HG02763 (cell line): ENCODE data around the gene LIN7C.

Source experiments
- ATAC-seq: cut with Tn5 transposase; IDR thresholded peaks from one replicate; pipeline ENCODE4 v1.9.1; 2021; ENCODE audit warnings: mild to moderate bottlenecking, moderate library complexity; ENCODE audit not compliant: unreplicated experiment

The LIN7C gene

DNA sequence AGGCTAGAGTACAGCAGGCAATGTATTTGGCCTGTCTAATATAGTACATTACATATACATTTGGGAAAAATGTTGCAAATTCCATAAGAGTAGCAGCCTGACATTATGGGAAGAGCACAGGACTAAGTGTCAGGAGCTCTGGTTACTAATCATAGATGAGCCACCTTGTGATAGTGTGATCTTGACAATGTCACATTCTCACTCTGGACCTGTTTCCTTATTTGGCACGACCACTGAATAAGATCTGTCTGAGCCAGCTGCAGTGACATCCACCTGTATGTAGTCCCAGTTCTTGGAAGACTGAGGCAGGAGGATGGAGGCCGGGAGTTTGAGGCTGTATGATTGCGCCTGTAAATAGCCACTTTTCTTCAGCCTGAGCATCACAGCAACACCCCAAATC, 5.7 kb upstream of the LIN7C start:
- ATAC-seq, result no peak

DNA sequence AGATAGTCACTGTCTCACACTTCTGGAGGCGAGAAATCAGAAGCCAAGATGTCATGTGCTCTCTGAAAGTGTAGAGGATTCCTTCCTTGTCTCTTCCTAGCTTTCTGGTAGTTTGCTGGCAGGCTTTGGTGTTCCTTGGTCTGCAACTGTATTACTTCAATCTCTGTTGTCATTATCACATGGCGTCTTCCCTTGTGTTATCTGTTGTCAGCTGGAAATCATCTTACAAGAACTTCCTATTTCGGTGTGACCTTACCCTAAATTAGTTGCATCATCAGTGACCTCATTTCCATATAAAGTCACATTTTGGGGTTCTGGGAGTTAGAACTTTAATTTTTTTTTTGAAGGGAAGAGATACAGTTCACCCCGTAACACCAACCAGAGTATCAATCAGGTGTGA, 3.3 kb upstream of the LIN7C start:
- no peak for ATAC-seq

DNA sequence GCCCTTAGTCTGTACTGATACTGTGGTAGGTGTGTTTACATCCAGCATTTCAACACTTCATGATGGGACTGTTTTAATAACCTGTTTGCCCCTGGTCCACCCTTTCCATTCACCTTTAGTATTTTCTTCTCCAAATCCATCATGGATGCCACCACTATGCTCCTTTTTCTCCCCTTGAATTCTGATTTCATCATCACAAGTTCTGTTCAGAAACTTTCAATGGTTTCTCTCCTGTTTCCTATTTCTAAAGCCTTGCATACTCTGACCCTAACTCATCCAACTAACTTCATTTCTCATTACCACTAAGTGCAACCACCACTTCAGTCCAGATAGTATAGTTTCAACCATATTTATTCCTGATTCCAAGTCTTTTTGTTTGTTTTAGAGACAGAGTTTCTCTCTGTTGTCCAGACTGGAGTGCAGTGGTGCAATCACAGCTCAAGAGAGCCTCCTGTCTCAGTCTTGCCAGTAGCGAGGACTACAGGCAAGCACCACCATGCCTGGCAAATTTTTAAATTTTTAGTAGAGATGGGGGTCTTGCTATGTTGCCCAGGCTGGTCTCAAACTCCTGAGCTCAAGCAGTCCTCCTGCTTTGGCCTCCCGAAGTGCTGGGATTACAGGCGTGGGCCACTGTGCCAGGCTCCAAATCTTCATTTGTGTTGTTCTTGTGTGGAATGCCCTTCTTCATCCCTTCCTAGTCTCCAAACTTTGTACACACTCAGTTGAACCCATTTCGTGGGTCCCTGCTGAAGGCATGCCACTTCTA, 1.2 kb upstream of the LIN7C start:
- ATAC-seq, result no peak

DNA sequence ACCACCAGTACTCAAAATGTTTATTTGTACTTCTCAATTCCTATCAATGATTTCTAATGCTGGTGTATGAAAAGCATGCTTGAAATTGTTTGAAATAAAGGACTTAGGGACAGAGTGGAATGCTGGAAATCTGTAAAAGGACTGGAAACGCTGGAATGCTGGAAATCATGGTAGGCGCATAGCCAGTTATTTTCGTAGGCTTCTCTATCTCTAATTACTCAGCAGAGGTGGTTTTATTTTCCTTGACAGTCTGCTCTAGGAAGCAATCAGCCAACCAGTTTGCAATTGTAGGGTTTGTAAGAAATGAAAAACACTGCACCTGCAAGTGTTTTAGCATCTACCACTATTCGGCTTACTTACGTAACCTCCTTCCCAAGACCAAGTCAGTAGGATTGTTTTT, 788 bp downstream of the LIN7C start:
- ATAC-seq, result no peak

DNA sequence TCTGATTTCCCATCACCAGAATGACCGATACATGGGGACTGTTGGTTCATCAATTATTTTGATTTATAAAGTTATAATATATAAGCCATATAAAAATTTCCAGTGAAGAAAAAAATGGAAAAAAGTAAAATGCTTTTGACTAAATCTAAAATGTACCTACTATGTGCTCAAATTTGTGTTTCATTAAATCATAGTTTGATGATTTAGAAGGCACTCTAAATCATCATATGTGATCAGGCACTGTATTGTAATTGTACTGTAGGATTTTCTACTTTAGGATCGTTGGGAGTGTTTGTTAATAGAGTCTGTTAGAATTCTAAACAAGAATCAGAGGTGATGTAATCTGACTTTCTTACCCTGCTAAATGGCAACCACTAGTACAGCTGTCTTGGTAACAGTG, 2.4 kb downstream of the LIN7C start:
- ATAC-seq, result no peak

DNA sequence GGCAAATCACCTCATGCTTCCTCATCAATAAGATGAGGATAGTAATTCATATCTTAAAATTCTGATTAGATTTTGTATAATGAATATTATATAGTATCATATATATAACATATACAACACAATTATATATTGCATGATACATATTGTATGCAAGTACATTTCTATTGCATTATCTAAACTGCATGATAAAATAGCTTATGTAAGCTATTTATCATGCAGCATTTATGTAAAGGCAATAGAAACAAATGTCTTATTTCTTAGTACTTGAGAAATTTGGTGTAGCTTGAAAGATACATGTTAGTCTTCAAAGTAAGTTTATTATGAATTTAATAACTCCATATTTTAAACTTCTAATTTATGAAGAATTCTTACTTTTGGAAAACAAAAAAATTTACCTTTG, 5.5 kb downstream of the LIN7C start:
- no peak for ATAC-seq

DNA sequence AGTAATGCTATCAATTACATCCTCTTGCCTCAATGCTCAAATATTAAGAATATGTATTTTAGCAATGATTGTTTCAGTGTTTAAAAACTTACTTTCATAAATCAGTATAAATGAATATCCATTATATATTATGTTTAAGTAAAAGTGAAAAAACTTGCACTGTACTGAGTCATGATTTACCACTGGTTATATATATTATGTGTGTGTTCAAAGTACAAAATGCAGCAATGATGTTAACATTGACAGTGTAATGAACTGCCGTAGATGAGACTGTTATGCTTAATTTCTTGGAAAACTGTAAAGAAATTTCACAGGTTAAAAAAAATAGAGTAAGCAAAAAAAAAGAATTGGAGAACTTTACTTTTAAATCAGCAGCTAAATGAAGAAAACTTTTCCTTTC, 8.7 kb downstream of the LIN7C start:
- ATAC-seq, result no peak

DNA sequence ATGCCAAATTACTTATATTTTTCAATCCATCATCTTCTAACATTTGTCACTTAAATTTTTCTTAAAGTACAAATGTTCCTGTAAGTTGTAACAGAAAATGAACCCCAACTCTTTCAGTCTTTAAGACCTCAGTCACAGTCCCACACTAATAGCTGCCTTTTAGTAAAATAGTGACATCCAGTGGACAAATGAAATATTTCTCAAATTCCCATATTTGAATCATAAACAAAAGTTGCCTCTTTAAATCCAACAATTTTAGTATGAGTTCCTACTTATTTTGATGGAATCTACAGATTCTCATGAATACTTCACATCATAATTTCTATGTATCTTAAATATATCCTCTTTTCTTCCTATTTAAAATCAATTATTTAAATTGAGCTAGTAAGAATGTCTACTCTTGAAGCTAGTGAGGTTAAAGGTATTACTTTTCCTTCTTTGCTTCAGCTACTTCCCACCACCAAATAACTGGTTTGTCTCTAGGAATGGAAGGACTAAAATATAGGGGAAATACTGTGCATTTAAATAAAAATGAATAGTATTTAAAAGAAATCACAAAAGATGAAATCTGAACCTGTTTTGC, 9.2 kb downstream of the LIN7C start:
- peak; percentile 67 for ATAC-seq

DNA sequence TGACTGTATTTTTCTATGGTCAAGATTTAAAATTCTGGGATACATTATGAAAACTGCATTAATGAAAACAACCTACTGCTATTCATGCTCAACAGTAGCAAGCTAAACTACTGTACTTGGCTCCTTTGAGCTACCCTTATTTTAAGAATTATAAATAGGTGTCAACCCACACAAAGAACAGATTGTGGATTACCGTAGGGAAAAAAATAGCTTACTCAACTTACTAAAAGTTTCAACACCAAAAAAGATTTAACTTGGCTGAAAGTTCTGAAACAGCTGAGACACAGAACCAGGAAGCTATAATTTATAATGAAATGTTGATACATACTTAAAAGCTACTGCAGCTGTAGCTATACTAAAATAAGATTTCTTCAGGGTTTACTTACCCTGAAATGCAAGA, 10.1 kb downstream of the LIN7C start:
- ATAC-seq, result no peak

DNA sequence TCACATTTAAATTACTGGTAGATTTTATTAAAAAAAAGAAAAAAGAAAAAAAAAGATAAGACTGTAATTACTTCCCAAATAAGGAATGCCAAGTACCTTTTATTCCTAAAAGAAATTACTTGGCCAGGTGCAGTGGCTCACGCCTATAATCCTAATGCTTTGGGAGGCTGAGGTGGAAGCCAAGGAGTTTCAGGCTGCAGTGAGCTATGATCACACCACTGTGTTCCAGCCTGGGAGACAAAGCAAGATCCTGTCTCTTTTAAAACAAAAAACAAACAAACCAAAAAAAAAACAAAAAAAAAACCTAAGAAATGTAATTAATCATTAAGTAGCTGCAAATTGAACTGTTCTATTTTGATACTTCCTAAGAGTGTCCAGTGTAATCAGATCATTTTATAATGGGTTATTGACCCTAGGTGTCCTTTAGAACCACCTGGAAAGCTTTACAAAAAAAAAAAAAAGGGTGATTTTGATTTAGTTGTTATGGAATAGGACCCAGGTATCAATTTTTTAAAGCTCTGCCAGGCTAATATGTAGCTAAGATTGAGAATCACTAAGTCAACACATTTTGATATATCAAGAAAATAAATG, 10.8 kb downstream of the LIN7C start:
- ATAC-seq, result no peak

DNA sequence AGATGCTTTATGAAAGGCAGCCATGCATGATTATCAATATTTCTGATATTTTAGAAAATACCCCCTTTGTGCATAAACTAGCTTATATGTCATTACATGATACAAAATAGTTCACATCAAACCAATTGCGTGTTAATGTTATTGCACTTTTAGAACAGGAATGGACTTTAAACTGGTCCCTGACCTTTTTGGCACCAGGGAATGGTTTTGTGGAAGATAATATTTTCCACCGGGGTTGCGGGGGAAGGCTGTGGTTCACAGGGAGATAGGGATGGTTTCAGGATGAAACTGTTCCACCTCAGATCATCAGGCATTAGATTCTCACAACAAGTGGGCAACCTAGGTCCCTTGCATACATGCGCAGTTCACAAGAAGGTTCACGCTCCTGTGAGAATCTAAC, 17.5 kb downstream of the LIN7C start:
- ATAC-seq, result no peak

DNA sequence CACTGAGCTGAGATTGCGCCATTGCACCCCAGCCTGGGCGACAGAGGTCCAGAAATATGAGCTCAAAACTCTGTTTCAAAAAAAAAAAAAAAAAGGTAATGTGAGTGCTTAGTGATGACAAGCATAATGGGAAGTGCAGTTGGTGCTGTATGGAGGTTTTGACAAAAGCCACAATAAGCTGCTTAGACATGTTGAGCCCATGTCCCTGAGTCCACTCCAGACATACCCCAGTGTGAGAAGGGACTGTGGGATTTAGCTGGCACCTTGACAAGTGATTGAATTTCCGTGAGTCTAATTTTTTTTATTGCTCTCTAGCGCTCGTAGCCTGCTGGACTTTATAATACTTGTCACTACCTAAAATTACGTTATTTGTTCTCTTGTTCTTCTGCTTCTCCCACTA, 18.9 kb downstream of the LIN7C start:
- no peak for ATAC-seq

DNA sequence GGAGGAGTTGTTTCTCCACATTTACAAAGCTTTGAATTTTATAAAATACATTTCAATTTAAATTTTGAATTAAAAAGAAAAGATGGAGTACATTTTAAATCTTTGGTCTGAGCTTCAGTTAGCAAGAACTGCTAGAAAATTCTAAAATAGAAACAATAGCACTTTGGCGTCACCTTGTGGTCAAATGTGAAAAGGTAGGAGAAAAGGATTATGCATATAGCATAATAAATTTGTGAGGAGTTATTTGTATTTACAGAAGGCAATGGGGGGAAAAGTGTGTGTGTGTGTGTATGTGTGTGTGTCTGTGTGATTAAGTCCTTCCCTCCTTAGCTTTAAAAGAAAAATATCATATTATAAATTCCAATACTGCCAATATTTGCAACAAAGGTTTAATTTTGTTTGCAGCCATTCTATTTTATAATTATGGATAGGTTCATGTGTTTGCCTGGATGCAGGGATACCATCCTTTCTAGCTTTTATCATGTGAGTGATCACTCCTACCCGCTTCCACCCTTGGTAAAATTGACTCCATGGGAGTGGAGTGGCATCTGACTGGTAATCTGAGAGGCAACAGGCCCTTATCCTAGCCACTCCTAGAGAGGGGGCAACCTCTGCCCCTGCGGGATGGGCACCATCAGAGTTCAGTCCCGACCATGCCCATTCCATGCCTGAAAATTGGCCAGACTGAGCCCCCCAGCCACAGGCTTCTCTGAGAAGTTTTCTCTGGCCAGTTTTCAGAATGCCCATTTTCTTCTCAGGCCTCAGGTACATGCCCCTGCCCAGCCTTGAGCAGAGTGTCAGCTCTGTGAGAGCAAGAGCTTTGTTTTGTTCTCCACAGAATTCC, 20.4 kb downstream of the LIN7C start:
- ATAC-seq, result no peak

DNA sequence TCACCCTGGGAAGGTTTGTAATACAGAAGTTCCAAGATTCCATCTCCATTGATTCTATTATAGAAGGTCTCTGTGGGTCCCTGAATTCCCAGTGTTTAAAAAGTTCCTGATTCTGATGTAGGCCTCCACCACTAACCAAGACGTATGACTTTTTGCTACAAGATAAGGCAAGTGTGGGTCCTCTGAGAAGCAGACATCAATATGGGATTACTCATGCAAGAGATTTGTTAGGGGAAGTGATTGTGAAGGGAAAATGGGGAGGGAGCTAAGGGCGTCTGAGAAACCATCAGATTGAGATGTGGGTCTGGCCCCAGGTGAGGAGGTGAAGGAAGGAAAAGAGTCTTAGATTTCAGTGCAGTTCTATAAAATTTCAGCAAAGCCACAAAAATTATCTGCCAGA, 23.8 kb downstream of the LIN7C start:
- no peak for ATAC-seq

DNA sequence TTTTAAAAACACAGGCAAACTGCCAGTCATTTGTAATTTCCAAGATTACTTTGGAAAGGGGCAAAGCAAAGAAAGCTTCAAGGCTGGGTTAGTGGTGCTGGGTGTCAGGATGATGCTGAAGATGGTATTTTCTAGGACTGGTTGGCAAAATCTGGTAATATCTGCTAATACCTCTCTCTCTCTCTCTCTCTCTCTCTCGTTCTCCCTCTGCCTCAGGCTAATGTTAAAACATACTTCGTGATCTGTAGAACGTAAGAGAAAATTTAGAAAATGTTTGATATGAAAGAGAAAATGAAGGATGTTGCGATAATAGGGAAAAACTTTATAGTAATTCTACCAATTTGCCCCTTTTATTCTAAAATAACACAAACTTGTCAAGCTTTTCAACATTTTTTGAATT, 24.6 kb downstream of the LIN7C start:
- ATAC-seq, result no peak

DNA sequence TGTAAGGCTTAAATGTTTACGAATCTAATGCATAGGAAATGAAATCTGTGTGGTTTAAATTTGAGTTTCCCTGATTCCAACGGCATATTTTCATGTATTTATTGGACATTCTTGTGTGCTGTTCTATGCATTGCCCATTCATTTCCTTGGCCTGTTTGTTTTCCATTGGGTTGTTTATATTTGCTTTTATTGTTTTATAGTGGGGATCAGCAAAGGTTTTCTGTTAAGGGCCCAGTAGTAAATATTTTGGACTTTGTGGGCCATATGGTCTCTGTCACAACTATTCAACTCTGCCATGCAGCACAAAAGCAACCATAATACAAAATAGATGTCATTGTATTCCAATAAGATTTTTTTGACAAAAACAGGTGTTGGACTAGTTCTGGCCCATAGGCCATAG, 28.7 kb downstream of the LIN7C start:
- ATAC-seq, result no peak

DNA sequence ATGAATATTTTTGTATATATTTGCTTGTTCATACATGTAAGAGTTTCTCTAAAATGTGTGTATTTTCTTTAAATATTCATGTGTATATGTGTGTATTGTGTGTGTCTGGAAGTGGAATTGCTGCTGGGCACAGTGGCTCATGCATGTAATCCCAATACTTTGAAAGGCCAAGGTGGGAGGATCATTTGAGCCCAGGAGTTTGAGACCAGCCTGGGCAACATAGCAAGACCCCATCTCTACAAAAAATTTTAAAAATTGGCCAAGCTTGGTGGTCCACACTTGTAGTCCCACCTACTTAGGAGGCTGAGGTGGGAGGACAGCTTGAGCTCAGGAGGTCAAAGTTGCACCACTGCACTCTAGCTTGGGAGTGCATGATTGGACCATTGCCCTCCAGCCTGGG, 29.3 kb downstream of the LIN7C start:
- ATAC-seq, result no peak

DNA sequence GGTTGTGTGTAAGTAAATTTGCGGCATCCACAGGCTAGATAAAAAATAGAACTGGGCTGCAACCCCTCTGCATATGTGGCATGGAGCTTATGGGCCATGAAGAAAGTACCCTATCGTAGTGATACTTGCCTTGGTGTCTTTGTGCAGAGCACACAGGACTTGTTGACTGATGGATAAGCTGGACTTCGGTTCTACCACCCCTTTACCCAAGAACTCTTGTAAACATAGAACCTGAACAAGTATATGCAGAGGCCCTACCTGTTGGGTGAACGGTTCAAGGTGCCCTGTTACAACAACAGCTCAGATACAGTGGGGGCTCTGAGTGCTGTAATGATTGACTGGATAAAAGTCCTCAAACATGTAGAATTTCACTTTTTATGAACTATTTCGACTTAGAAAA, 30.9 kb downstream of the LIN7C start:
- ATAC-seq, result no peak

DNA sequence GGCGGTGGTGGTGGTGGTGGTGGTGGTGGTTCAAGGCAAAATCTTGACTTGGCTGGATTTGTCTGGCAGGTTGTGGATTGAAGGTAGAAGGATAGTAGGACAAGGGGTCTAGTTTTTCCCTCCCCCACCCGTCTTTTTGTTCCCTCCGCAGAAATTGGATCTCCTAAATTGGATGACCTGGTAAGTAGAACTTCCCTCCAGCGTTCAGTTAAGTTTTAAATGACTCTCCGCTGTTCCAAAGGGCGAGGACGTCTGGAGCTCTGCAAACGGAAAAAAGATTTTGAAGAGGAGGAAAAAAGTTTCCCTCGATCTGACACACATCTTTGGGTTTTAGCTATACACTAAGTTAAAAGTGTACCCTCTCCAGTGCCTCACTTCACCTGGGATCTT, 33.6 kb downstream of the LIN7C start:
- no peak for ATAC-seq

DNA sequence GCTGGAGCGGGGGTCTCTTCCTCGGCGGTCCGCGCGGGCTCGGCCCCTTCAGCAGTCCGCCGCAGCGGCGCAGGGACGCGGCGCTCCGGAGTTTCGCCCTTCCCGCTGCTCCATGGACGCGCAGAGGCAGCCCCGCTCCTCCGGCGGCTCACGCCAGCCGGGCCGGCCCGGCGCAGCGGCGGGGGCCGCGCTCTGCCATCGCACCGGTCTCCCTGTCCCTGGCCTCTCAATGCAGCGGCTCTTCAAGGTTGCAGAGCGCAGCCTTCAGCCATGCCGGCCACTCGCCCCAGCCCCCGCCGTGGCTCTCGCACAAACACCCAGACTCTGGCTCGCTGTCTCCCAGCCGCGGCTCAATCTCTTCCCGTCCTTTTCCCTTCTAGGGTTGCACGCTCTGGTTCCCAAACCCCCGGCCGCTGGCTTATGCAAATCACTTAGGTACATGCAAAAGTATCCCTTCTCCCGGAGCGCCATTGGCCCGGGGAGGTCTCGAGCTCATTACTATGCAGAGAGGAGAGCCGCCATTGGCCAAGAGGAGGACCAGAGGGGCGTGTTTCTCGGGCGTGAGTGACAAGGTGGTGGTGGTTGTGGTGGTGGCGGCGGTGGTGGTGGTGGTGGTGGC, 34.1 kb downstream of the LIN7C start, which contains the start of gene LGR4:
LGR4 (minus strand) TSS at position 393 of the 619 bp plus-strand sequence. CDS start 488 bp downstream, outside the sequence.
- peak; percentile 73 for ATAC-seq
